Neural progenitor cell (in vitro differentiated cells): ENCODE data around the gene SDE2. TPM values are rescaled to one million over a fixed set of nuclear protein-coding genes. Genes with fewer than 3 reads are reported as not detected.

Source experiments
- DNase-seq: peaks from one replicate; pipeline ENCODE4 v3.0.0-alpha.2; 2016; ENCODE audit warnings: low spot score
- H2AFZ ChIP-seq: fragments of 200-600 bp; sonication (generic); replicated peaks from 2 replicates; pipeline ENCODE4 v1.6.1; 2016; ENCODE audit warnings: antibody characterized with exemption
- H3F3A ChIP-seq: fragments of 200-600 bp; sonication (generic); 2 replicates; pipeline ENCODE4 v1.6.1; 2016; ENCODE audit warnings: antibody characterized with exemption, low read depth
- H3K27ac ChIP-seq: fragments of 200-600 bp; sonication (generic); 2 replicates; pipeline ENCODE4 v1.5.1; 2016; ENCODE audit warnings: mild to moderate bottlenecking
- H3K27me3 ChIP-seq: fragments of 200-600 bp; sonication (generic); 2 replicates; pipeline ENCODE4 v1.6.1; 2016; ENCODE audit warnings: mild to moderate bottlenecking, moderate library complexity
- H3K36me3 ChIP-seq: fragments of 200-600 bp; sonication (generic); 2 replicates; pipeline ENCODE4 v1.5.1; 2016
- H3K4me1 ChIP-seq: fragments of 200-600 bp; sonication (generic); 2 replicates; pipeline ENCODE4 v1.6.1; 2016; ENCODE audit warnings: mixed run types
- H3K4me2 ChIP-seq: fragments of 200-600 bp; sonication (generic); 2 replicates; pipeline ENCODE4 v1.6.1; 2016
- H3K4me3 ChIP-seq: fragments of 200-600 bp; sonication (generic); 2 replicates; pipeline ENCODE4 v1.5.1; 2016
- H3K79me2 ChIP-seq: fragments of 200-600 bp; sonication (generic); 2 replicates; pipeline ENCODE4 v1.6.1; 2016; ENCODE audit warnings: low read depth
- H3K9ac ChIP-seq: fragments of 200-600 bp; sonication (generic); 2 replicates; pipeline ENCODE4 v1.6.1; 2016
- H3K9me3 ChIP-seq: fragments of 200-600 bp; sonication (generic); 2 replicates; pipeline ENCODE4 v1.5.1; 2016; ENCODE audit warnings: low read depth
- H4K20me1 ChIP-seq: fragments of 200-600 bp; sonication (generic); 2 replicates; pipeline ENCODE4 v1.6.1; 2016; ENCODE audit warnings: low read depth
- H3K27ac Mint-ChIP-seq: 3 replicates; pipeline ENCODE4 v1.8.0; 2021; ENCODE audit warnings: mixed read lengths
- H3K27me3 Mint-ChIP-seq: 2 replicates; pipeline ENCODE4 v1.8.0; 2022; ENCODE audit warnings: low read depth, mild to moderate bottlenecking, inconsistent platforms, moderate library complexity, mixed read lengths; ENCODE audit not compliant: insufficient read depth
- H3K36me3 Mint-ChIP-seq: 3 replicates; pipeline ENCODE4 v1.8.0; 2021; ENCODE audit warnings: mixed read lengths
- H3K4me1 Mint-ChIP-seq: 3 replicates; pipeline ENCODE4 v1.8.0; 2021; ENCODE audit warnings: mixed read lengths
- H3K4me3 Mint-ChIP-seq: 3 replicates; pipeline ENCODE4 v1.8.0; 2021; ENCODE audit warnings: mild to moderate bottlenecking, moderate library complexity, mixed read lengths
- H3K9me3 Mint-ChIP-seq: 3 replicates; pipeline ENCODE4 v1.8.0; 2020; ENCODE audit warnings: mixed read lengths
- EZH2 ChIP-seq: fragments of 200-600 bp; sonication (generic); IDR thresholded peaks from 2 replicates; pipeline ENCODE4 v1.6.1; 2017; ENCODE audit warnings: antibody characterized with exemption, mild to moderate bottlenecking, moderate library complexity
- EZH2phosphoT487 ChIP-seq: fragments of 200-600 bp; sonication (generic); IDR thresholded peaks from 2 replicates; pipeline ENCODE4 v1.6.1; 2017; ENCODE audit warnings: antibody characterized with exemption
- total RNA-seq: library from RNA; depleted of rRNA; stranded (reverse); fragments of >200 nt; gene quantifications from 2 replicates; pipeline ENCODE4 v1.2.3, GENCODE V29; 2015; ENCODE audit warnings: low replicate concordance
- TF ChIP-seq, protein P1 (sequence below): fragments of 200-600 bp; sonication (generic); IDR thresholded peaks from 2 replicates; pipeline ENCODE4 v1.5.1; 2017; ENCODE audit warnings: antibody characterized with exemption, mild to moderate bottlenecking

Gene SDE2
- total RNA-seq, 1 donor from 2014 or later = 29.2 TPM

DNA sequence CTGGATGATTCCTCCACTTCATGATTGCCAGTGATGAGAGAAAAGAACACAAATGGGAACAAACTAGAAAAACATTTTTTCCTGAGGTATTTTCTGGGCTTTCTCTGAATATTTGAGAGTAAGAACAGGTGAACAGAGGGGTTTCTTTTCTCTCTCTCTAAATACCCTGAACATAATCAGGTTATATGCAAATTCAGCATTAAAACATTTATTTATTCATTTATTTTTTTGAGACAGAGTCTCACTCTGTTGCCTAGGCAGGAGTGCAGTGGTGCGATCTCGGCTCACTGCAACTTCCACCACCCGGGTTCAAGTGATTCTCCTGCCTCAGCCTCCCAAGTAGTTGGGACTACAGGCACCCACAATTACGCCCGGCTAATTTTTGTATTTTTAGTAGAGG, 52.3 kb downstream of the SDE2 start:
- no peak overlapping the region for H3K4me3 ChIP-seq
- H3K9me3 ChIP-seq = no peaks in the 10 kb centered on the region
- DNase-seq = no peak
- no peak overlapping the region for H3K9ac ChIP-seq
- no peaks in the 10 kb centered on the region for H3K79me2 ChIP-seq
- H4K20me1 ChIP-seq = no peaks in the 10 kb centered on the region
- H3K27me3 Mint-ChIP-seq = peaks cover 7% of the 10 kb centered on the region
- no peaks in the 10 kb centered on the region for H3K36me3 ChIP-seq
- H3K4me3 Mint-ChIP-seq = no peak overlapping the region
- peaks cover 23% of the 10 kb centered on the region for H3F3A ChIP-seq
- no peak overlapping the region for H3K27ac ChIP-seq
- H3K27me3 ChIP-seq = peaks cover 9% of the 10 kb centered on the region
- H3K4me1 ChIP-seq = peaks cover 33% of the 10 kb centered on the region
- peaks cover 44% of the 10 kb centered on the region for H3K4me1 Mint-ChIP-seq
- no peaks in the 10 kb centered on the region for H3K9me3 Mint-ChIP-seq
- no peak for TF ChIP-seq EZH2
- TF ChIP-seq, protein P1, sequence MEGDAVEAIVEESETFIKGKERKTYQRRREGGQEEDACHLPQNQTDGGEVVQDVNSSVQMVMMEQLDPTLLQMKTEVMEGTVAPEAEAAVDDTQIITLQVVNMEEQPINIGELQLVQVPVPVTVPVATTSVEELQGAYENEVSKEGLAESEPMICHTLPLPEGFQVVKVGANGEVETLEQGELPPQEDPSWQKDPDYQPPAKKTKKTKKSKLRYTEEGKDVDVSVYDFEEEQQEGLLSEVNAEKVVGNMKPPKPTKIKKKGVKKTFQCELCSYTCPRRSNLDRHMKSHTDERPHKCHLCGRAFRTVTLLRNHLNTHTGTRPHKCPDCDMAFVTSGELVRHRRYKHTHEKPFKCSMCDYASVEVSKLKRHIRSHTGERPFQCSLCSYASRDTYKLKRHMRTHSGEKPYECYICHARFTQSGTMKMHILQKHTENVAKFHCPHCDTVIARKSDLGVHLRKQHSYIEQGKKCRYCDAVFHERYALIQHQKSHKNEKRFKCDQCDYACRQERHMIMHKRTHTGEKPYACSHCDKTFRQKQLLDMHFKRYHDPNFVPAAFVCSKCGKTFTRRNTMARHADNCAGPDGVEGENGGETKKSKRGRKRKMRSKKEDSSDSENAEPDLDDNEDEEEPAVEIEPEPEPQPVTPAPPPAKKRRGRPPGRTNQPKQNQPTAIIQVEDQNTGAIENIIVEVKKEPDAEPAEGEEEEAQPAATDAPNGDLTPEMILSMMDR = no peak
- no peak for TF ChIP-seq EZH2phosphoT487
- no peaks in the 10 kb centered on the region for H3K36me3 Mint-ChIP-seq
- no peak overlapping the region for H3K27ac Mint-ChIP-seq
- H3K4me2 ChIP-seq = no peak overlapping the region
- no peak overlapping the region for H2AFZ ChIP-seq

DNA sequence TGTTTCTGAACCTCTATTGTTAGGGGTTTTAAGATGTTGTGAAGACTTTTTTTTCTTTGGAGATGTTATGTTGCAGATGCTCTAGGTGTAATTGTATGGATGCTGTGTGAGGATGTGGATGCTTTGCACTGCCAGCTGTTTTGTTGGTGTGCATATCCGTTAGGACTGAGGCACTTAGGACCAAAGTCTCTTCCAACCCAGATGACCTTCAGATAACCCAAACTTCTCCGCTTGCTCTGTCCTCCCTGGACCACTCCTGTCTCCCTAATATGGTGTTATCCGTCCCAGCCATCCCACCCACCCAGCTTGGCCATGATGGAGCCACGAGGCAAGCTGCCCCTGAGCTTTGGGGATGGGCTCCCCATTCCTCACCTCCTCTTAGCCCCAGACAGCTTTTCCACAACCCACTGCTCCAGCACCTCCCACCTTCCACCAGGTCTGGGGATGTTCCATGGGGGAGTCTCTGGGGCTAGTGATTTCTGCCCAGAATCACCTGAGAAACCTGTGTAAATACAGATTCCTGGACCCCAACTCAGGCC, 53.0 kb downstream of the SDE2 start:
- Histone ChIP-seq H3K9me3 (no peaks in the 10 kb centered on the region), H3K36me3 (no peaks in the 10 kb centered on the region), H3K27me3 (peaks cover 9% of the 10 kb centered on the region), H3K4me3 (no peak overlapping the region), H3K9ac (no peak overlapping the region), H3K4me1 (peaks cover 39% of the 10 kb centered on the region), H4K20me1 (no peaks in the 10 kb centered on the region), H3K4me2 (peak overlapping the region; percentile 63), H3K79me2 (no peaks in the 10 kb centered on the region), H2AFZ (no peak overlapping the region), H3K27ac (peak overlapping the region; percentile 69), H3F3A (peaks cover 26% of the 10 kb centered on the region)
- Mint-ChIP-seq H3K27ac (peak overlapping the region; percentile 89), H3K36me3 (no peaks in the 10 kb centered on the region), H3K27me3 (peaks cover 7% of the 10 kb centered on the region), H3K4me3 (peak overlapping the region; percentile 56), H3K4me1 (peaks cover 48% of the 10 kb centered on the region), H3K9me3 (no peaks in the 10 kb centered on the region)
- DNase-seq = no peak
- TF ChIP-seq EZH2 (no peak), EZH2phosphoT487 (no peak)
- TF ChIP-seq, protein P1 = no peak

DNA sequence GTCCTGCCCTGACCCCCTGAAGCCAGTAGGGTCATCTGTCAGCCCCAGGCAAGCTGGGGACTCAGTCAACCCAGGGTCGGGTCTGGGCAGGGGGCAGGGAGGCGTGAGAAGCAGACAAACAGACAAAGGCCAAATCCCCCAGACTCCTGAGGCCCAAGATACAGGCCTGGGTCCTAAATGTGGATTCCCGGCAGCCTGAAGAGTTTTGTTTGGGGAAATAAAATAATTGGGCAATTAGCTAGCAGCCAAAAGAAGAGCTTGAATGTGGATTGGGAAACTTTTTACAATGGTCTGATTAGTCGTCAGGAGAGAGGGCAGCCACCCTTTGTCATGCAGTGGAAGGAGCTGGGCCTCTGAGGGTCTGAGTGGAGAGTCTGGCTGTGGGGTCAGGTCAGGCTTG, 53.6 kb downstream of the SDE2 start:
- TF ChIP-seq, protein P1 = no peak
- no peak for TF ChIP-seq EZH2
- no peak for TF ChIP-seq EZH2phosphoT487
- H3F3A ChIP-seq = peaks cover 26% of the 10 kb centered on the region
- H3K4me2 ChIP-seq = peak overlapping the region; percentile 63
- no peaks in the 10 kb centered on the region for H3K36me3 Mint-ChIP-seq
- no peaks in the 10 kb centered on the region for H3K9me3 Mint-ChIP-seq
- peaks cover 44% of the 10 kb centered on the region for H3K4me1 ChIP-seq
- H3K9me3 ChIP-seq = no peaks in the 10 kb centered on the region
- no peaks in the 10 kb centered on the region for H3K79me2 ChIP-seq
- DNase-seq = peak; percentile 68
- no peak overlapping the region for H3K9ac ChIP-seq
- H3K27me3 Mint-ChIP-seq = peaks cover 7% of the 10 kb centered on the region
- H3K27ac Mint-ChIP-seq = peak overlapping the region; percentile 89
- H3K36me3 ChIP-seq = no peaks in the 10 kb centered on the region
- peaks cover 9% of the 10 kb centered on the region for H3K27me3 ChIP-seq
- H3K4me3 ChIP-seq = no peak overlapping the region
- peaks cover 48% of the 10 kb centered on the region for H3K4me1 Mint-ChIP-seq
- no peaks in the 10 kb centered on the region for H4K20me1 ChIP-seq
- H3K4me3 Mint-ChIP-seq = peak overlapping the region; percentile 56
- no peak overlapping the region for H2AFZ ChIP-seq
- peak overlapping the region; percentile 69 for H3K27ac ChIP-seq
